ENCODE results near the gene GPR37. TPM values are rescaled to one million over a fixed set of nuclear protein-coding genes. Genes with fewer than 3 reads are reported as not detected.

The GPR37 gene
- total and polyA plus RNA-seq, 5 donors, result 0.09 TPM; not detected in 3

- Histone ChIP-seq H3K9me3 (ENCODE audit: control insufficient read depth, low read length) (no peaks in the 10 kb centered on the region), H3K27me3 (ENCODE audit: control insufficient read depth, insufficient read depth) (no peaks in the 10 kb centered on the region), H3K4me1 (ENCODE audit: control insufficient read depth, insufficient read depth, low read length) (no peaks in the 10 kb centered on the region), H3K4me3 (ENCODE audit: low read length) (no peak overlapping the region), H3K27ac (ENCODE audit: low read length) (no peak overlapping the region)
- ATAC-seq (no peak), DNase-seq (no peak)
- intact Hi-C loops (cut with DNase I), result no loop called here
- WGBS, result 89% methylated on average over 4 of the region's 4 CpGs
Observed at GRCh38 chr7:124697746-124698145, 67.8 kb downstream of the GPR37 start.

Other genes with a start within 250 kb of the GPR37 start
- 10 to 100 TPM; 12.4 to 23.4 (median 16.5) TPM for gene POT1, start 164.0 kb upstream of the GPR37 start, total RNA-seq
- 8.9 TPM for gene POT1, start 164.0 kb upstream of the GPR37 start, polyA plus RNA-seq

Data from right cardiac atrium (tissue), 5 donors.